Fibroblast of lung (primary cell): Measurements from ENCODE around the gene EMX2. TPM values are rescaled to one million over a fixed set of nuclear protein-coding genes. Genes with fewer than 3 reads are reported as not detected.

ENCODE experiments used
- DNase-seq, 2 donors: peaks; one replicate each; pipeline versions ENCODE4 v3.0.0 to v3.0.0-alpha.2; 2010; ENCODE audit warnings: low read depth in 2 of 2
- H2AFZ ChIP-seq: 2 replicates; pipeline ENCODE4 v1.5.1; 2012; ENCODE audit warnings: low read length, control low read depth, inconsistent platforms
- H3K27ac ChIP-seq: 2 replicates; pipeline ENCODE4 v1.5.1; 2011; ENCODE audit warnings: low read length, control low read depth; ENCODE audit not compliant: insufficient read depth
- H3K27me3 ChIP-seq: 2 replicates; pipeline ENCODE4 v1.5.1; 2011; ENCODE audit warnings: mild to moderate bottlenecking, low read length; ENCODE audit not compliant: control insufficient read depth, insufficient read depth
- H3K36me3 ChIP-seq: 2 replicates; pipeline ENCODE4 v1.5.1; 2011; ENCODE audit warnings: low read length; ENCODE audit not compliant: control insufficient read depth, insufficient read depth
- H3K4me1 ChIP-seq: 2 replicates; pipeline ENCODE4 v1.5.1; 2011; ENCODE audit warnings: low read length; ENCODE audit not compliant: control insufficient read depth, insufficient read depth; ENCODE audit errors: extremely low read depth
- H3K4me2 ChIP-seq: 2 replicates; pipeline ENCODE4 v1.5.1; 2011; ENCODE audit warnings: low read length, control low read depth; ENCODE audit not compliant: insufficient read depth; ENCODE audit errors: extremely low read depth
- H3K4me3 ChIP-seq, 4 experiments: fragments of 200-600 bp in 1 of 4; sonication (generic) in 1 of 4; replicated peaks in 1 of 4; 2 replicates each; pipeline ENCODE4 v1.5.1; 2011 to 2016; ENCODE audit warnings: low read length in 4 of 4, low read depth in 3 of 4, mild to moderate bottlenecking in 3 of 4, control low read depth in 2 of 4, inconsistent platforms in 1 of 4, mixed read lengths in 1 of 4; ENCODE audit not compliant: insufficient read depth in 1 of 4; ENCODE audit errors: control extremely low read depth in 1 of 4
- H3K79me2 ChIP-seq: 2 replicates; pipeline ENCODE4 v1.5.1; 2012; ENCODE audit warnings: mild to moderate bottlenecking, low read length, inconsistent platforms; ENCODE audit not compliant: control insufficient read depth, insufficient read depth
- H3K9ac ChIP-seq: 2 replicates; pipeline ENCODE4 v1.5.1; 2011; ENCODE audit warnings: mild to moderate bottlenecking, low read length, control low read depth; ENCODE audit not compliant: insufficient read depth
- H3K9me3 ChIP-seq: 2 replicates; pipeline ENCODE4 v1.5.1; 2012; ENCODE audit warnings: low read depth, low read length; ENCODE audit not compliant: control insufficient read depth, insufficient read depth
- H4K20me1 ChIP-seq: 2 replicates; pipeline ENCODE4 v1.5.1; 2011; ENCODE audit warnings: low read length; ENCODE audit not compliant: control insufficient read depth, insufficient read depth; ENCODE audit errors: extremely low read depth
- EZH2 ChIP-seq: IDR thresholded peaks from 2 replicates; pipeline ENCODE4 v1.5.1; 2012; ENCODE audit warnings: low read length, control low read depth, mild to moderate bottlenecking; ENCODE audit errors: missing control alignments
- polyA plus RNA-seq, 2 donors: library from polyadenylated mRNA; depleted of rRNA in 1 of 2; stranded (reverse) in 1 of 2; unstranded in 1 of 2; fragments of >200 nt; gene quantifications; 2 replicates each; pipeline ENCODE4 v1.2.1, GENCODE V29; 2011 to 2012; ENCODE audit warnings: missing spikeins in 1 of 2
- total RNA-seq: library from RNA; depleted of rRNA; stranded (reverse); fragments of >200 nt; gene quantifications from 2 replicates; pipeline ENCODE4 v1.2.1, GENCODE V29; 2014
- TF ChIP-seq, protein P1 (sequence below), 2 donors: IDR thresholded peaks in 1 of 2; conservative IDR thresholded peaks in 1 of 2; 1 replicate in 1 of 2; 2 replicates in 1 of 2; pipeline ENCODE4 v1.5.1; 2011 to 2012; ENCODE audit warnings: low read length in 2 of 2, control low read depth in 1 of 2, inconsistent platforms in 1 of 2, low read depth in 1 of 2, mild to moderate bottlenecking in 1 of 2

EMX2 gene
- total and polyA plus RNA-seq, 2 donors (not counting 1 experiment from before 2014, with no cell fraction given): not detected

DNA sequence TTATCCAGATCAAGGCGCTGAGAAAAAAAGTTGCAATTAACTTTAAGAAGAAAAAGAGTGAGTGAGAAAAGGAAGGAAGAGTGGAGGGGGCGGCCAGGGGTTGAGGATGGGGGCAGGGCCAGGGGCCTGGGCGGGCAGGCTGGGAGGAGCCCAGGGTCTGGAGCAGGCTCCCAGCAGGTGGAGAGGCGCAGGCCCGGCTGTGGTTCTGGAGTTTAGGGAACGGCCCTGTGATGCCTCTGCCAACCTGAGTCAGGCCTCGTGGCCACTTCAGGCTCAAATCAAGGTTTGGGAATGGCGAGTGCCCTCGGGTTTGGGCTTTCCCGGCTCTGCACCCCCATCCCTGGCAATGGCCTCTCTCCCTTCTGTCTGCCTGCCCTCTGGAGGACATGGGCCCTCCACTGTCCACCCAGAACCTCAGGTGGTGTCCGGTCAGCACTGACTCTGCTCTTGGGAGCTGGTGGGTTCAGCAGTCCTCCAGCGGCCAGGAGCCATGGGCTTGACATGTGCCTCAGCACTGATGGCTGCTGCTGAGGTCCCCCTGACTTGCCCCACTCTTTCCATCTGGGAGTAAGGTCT is 41.0 kb upstream of the EMX2 start:
- no peaks in the 10 kb centered on the region for H3K4me1 ChIP-seq
- TF ChIP-seq, protein P1, sequence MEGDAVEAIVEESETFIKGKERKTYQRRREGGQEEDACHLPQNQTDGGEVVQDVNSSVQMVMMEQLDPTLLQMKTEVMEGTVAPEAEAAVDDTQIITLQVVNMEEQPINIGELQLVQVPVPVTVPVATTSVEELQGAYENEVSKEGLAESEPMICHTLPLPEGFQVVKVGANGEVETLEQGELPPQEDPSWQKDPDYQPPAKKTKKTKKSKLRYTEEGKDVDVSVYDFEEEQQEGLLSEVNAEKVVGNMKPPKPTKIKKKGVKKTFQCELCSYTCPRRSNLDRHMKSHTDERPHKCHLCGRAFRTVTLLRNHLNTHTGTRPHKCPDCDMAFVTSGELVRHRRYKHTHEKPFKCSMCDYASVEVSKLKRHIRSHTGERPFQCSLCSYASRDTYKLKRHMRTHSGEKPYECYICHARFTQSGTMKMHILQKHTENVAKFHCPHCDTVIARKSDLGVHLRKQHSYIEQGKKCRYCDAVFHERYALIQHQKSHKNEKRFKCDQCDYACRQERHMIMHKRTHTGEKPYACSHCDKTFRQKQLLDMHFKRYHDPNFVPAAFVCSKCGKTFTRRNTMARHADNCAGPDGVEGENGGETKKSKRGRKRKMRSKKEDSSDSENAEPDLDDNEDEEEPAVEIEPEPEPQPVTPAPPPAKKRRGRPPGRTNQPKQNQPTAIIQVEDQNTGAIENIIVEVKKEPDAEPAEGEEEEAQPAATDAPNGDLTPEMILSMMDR (conservative IDR thresholded peaks at IDR 0.05 in 1 of 2, IDR thresholded peaks at IDR 0.05 in 1 of 2; ENCODE audit: low read depth in 1 of 2, low read length in 2 of 2): no peak
- DNase-seq: no peak
- H2AFZ ChIP-seq: no peak overlapping the region
- no peak overlapping the region for H3K27ac ChIP-seq
- no peaks in the 10 kb centered on the region for H3K9me3 ChIP-seq
- H3K4me3 ChIP-seq: no peak overlapping the region
- no peaks in the 10 kb centered on the region for H3K27me3 ChIP-seq
- H3K36me3 ChIP-seq: no peaks in the 10 kb centered on the region
- no peaks in the 10 kb centered on the region for H3K79me2 ChIP-seq
- H3K9ac ChIP-seq: no peak overlapping the region
- no peaks in the 10 kb centered on the region for H4K20me1 ChIP-seq
- H3K4me2 ChIP-seq: no peak overlapping the region

DNA sequence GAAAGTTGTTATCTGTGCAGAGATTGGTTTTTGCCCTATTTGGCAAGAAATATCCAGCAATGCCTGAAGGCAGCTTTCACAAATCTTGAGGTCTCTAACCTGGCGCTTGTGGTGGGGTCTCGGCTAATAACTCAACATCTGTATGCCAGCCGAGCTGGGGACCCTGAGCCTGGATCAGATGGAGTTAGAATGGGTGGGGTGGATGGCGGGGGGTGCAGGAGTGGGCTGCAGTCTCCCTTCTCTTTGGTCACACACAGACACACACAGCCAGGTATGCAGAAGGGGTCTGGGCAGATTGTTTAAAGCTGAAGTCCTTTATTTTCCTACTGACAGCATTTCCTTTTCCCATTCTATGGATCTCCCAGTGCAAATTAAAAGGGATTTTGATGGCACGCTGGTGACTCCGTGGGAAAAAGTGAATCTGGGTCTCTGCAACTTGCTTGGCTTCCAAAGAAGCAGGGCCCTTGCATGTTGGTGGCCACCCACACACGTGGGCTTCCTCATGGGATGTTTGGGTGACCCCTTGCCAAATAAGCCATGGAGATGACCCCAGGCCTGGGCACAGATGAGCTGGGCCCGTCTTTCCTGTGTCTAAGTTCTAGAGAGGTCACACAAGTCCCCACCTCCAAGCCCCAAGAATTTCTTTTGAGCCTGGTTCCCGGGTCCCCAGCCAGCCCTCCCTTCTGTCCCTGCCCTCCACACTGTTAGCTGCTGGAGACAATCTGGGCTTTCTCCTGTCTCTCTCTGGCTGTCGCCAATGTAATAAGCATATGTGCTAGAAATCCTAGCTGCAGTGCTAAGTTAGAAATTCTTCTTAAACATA is 39.9 kb upstream of the EMX2 start:
- H2AFZ ChIP-seq: no peak overlapping the region
- H3K4me3 ChIP-seq: no peak overlapping the region
- no peaks in the 10 kb centered on the region for H3K36me3 ChIP-seq
- no peaks in the 10 kb centered on the region for H3K79me2 ChIP-seq
- H3K4me2 ChIP-seq: no peak overlapping the region
- no peak overlapping the region for H3K9ac ChIP-seq
- DNase-seq: no peak
- TF ChIP-seq, protein P1 (conservative IDR thresholded peaks at IDR 0.05 in 1 of 2, IDR thresholded peaks at IDR 0.05 in 1 of 2; ENCODE audit: low read depth in 1 of 2, low read length in 2 of 2): no peak
- TF ChIP-seq EZH2: no peak
- no peak overlapping the region for H3K27ac ChIP-seq
- no peaks in the 10 kb centered on the region for H3K27me3 ChIP-seq
- no peaks in the 10 kb centered on the region for H4K20me1 ChIP-seq
- no peaks in the 10 kb centered on the region for H3K4me1 ChIP-seq
- H3K9me3 ChIP-seq: no peaks in the 10 kb centered on the region

DNA sequence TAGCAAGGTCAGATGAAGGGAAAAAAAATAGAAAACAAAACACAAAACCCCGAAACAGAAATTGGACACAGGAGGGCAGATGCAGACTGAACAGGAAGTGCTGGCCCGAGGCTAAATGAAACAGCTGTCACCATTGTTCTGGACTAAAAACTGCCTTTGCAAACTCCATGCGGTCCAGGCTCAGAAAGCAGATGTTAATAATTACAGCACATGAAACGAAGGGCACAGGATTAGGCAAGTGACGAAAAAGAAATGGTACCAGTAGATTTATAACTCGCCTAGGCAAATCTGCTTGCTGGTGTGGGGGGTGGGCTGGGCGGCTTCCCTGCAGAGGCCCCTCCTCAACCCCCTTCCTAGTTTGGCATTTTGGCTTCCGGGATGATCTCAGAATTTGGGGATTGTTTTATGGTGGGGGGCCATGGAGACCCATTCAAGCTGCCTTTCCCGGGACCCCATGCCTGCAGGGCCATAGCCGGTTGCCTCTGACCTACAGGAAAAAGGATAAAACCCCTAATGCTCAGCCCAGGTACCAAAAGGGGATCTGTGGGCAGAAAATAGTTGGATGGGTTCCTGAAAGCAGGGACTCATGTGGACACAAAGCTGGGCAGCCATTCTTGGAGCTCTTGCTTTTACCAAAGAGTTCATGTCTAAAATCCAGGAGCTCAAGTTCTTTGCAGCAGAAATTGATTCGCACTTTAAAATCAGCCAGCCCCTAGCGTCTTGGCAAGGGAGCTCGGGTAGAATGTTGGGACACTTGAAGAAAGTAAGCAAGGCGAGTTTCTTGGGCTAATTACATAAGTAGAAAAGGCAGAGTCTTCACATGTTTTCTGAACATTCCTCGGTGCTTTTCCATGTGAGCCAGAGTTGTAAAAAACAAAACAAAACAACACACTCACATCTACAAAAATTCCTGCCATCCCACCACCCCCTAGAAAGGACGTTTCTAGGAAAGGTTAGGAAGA is 39.0 kb upstream of the EMX2 start:
- Histone ChIP-seq H3K4me3 (no peak overlapping the region), H3K9me3 (no peaks in the 10 kb centered on the region), H3K79me2 (no peaks in the 10 kb centered on the region), H3K9ac (no peak overlapping the region), H3K27ac (no peak overlapping the region), H4K20me1 (no peaks in the 10 kb centered on the region), H2AFZ (no peak overlapping the region), H3K36me3 (no peaks in the 10 kb centered on the region), H3K4me1 (no peaks in the 10 kb centered on the region), H3K27me3 (no peaks in the 10 kb centered on the region), H3K4me2 (no peak overlapping the region)
- no peak for DNase-seq
- TF ChIP-seq, protein P1 (conservative IDR thresholded peaks at IDR 0.05 in 1 of 2, IDR thresholded peaks at IDR 0.05 in 1 of 2; ENCODE audit: low read depth in 1 of 2, low read length in 2 of 2): no peak
- no peak for TF ChIP-seq EZH2
